Measurements from ENCODE around the gene RPS27A. TPM values are rescaled to one million over a fixed set of nuclear protein-coding genes. Genes with fewer than 3 reads are reported as not detected.

RPS27A gene
- total RNA-seq, 1 experiment from 2014 or later: 853 TPM

GRCh38 chr2:55233658-55233940 lies 1.1 kb downstream of the RPS27A start:
- intact Hi-C loops (cut with micrococcal nuclease; ENCODE audit: unreplicated experiment): no loop called here
- ChIA-PET POLR2A (no interaction called here), CTCF (no interaction called here)
- Histone ChIP-seq H3K4me1 (ENCODE audit: control insufficient read depth, insufficient read depth, low read length) (peaks cover 27% of the 10 kb centered on the region), H3K27me3 (ENCODE audit: control insufficient read depth, insufficient read depth, low read length) (no peaks in the 10 kb centered on the region), H3K9me3 (ENCODE audit: control insufficient read depth, insufficient read depth, low read depth, low read length) (no peaks in the 10 kb centered on the region), H3K36me3 (ENCODE audit: control insufficient read depth, insufficient read depth, low read length) (peaks cover 38% of the 10 kb centered on the region), H3K4me3 (ENCODE audit: low read depth in 2 of 2, low read length in 2 of 2) (peak overlapping the region; percentile 78 to 99), H3K27ac (ENCODE audit: low read length) (peak overlapping the region; percentile 100)
- ATAC-seq (no peak), DNase-seq (ENCODE audit: low read depth, low spot score) (no peak)
- BruUV-seq (replicated peaks): no TSS peak
- in situ Hi-C loops (cut with HindIII; ENCODE audit: low pct_unique_long_range_greater_than_20kb, low sequenced_read_pairs): no loop called here
- no peak for TF ChIP-seq POLR2AphosphoS5 (IDR thresholded peaks at IDR 0.05; ENCODE audit: low read depth, low read length)
- TF ChIP-seq REST (IDR thresholded peaks at IDR 0.05; ENCODE audit: insufficient read depth in 1 of 2, low read depth in 2 of 2, low read length in 1 of 2): no peak
- TF ChIP-seq TCF7L2 (IDR thresholded peaks at IDR 0.05; ENCODE audit: low read depth, low read length): no peak
- no peak for TF ChIP-seq SIN3A (IDR thresholded peaks at IDR 0.05; ENCODE audit: borderline replicate concordance, insufficient read depth, low read depth, low read length)
- TF ChIP-seq CTCF (IDR thresholded peaks at IDR 0.05): no peak

GRCh38 chr2:55235724-55236538 lies 3.4 kb downstream of the RPS27A start:
- ChIA-PET CTCF (no interaction called here), POLR2A (no interaction called here)
- Histone ChIP-seq H3K36me3 (ENCODE audit: control insufficient read depth, insufficient read depth, low read length) (peaks cover 41% of the 10 kb centered on the region), H3K4me1 (ENCODE audit: control insufficient read depth, insufficient read depth, low read length) (peaks cover 27% of the 10 kb centered on the region), H3K27me3 (ENCODE audit: control insufficient read depth, insufficient read depth, low read length) (no peaks in the 10 kb centered on the region), H3K4me3 (ENCODE audit: low read depth in 2 of 2, low read length in 2 of 2) (no peak overlapping the region), H3K9me3 (ENCODE audit: control insufficient read depth, insufficient read depth, low read depth, low read length) (no peaks in the 10 kb centered on the region), H3K27ac (ENCODE audit: low read length) (0 out of 2 replicates have a peak overlapping the region, but pooled peaks have one; percentile 23)
- ATAC-seq: no peak
- no TSS peak for BruUV-seq (replicated peaks)
- intact Hi-C loops (cut with micrococcal nuclease; ENCODE audit: unreplicated experiment): no loop called here
- no peak for DNase-seq (ENCODE audit: low read depth, low spot score)
- TF ChIP-seq POLR2AphosphoS5 (IDR thresholded peaks at IDR 0.05; ENCODE audit: low read depth, low read length) (peak; percentile 41; the same call in 1 of the 2 replicates), REST (IDR thresholded peaks at IDR 0.05; ENCODE audit: insufficient read depth in 1 of 2, low read depth in 2 of 2, low read length in 1 of 2) (no peak)
- in situ Hi-C loops (cut with HindIII; ENCODE audit: low pct_unique_long_range_greater_than_20kb, low sequenced_read_pairs): no loop called here
